NCI-H2107 treated with DMSO at 0.1 percent for 48 hours (cell line): ENCODE data around the gene SORCS2.

Source experiments
- DNase-seq: peaks from one replicate; lab custom pipeline; 2025; ENCODE audit not compliant: unreplicated experiment; lab: John Stamatoyannopoulos, UW

Gene SORCS2

DNA sequence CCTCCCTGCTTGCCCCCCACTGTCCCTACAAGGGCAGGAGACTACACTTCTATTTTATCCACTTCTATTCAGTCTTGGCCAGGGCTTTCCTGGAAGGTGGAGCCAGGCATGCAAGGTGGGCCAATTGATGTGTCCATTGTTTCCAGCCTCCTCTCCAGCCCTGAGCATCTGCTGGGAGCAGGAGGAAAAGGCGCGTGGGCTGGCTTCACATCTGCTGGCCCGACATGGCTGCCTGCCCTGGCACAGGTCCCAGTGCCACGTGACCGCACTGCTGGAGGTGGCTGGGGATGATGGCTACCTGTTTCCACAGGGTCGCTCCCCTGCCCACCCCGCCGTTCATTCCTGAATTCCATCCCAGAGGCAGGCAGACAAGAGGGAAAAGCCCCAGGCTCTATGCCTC, 499.6 kb downstream of the SORCS2 start:
- no peak for DNase-seq

GRCh38 chr4:7692451-7693236, 500.3 kb downstream of the SORCS2 start:
- DNase-seq: no peak

GRCh38 chr4:7693237-7693608, 500.9 kb downstream of the SORCS2 start:
- no peak for DNase-seq

GRCh38 chr4:7693711-7694110, 501.4 kb downstream of the SORCS2 start:
- no peak for DNase-seq

DNA sequence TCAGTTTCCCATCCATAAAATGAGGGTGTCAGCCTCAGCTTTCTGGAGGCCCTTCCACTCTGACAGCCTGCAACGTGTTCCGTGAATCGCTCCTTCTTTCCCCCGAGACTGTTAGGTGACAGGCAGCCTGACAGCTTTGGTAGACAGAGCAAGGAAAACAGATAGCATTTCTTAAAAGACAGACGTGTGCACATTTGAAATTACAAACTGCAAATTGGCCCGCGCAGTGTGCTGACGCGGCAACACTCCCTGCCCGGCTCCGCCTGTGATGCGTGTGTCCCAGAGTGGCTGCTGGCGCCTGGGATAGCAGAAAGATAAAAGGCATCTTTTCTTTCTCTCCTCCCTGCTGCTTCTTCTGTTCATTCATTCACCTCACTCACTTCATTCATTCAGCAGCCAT, 502.0 kb downstream of the SORCS2 start:
- DNase-seq: no peak

DNA sequence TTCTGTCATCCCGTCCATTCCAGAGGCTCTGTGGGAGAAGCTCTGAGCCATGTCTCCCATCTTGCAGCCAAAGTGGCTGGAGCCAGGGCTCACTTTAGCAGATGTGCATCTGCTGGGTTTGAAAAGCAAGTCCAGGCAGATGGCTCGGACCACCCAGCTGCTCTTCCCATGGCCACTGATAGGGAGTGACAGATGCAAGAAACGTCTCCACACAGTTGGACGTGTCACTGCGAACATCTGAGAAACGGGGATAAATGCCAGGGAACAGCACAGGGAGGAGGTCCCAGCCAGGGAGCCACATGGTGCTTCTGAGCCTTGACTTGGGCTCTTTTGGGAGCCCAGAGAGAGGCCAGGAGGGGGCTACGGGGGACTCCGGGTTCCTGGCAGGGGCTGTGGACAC, 505.0 kb downstream of the SORCS2 start:
- DNase-seq: no peak

DNA sequence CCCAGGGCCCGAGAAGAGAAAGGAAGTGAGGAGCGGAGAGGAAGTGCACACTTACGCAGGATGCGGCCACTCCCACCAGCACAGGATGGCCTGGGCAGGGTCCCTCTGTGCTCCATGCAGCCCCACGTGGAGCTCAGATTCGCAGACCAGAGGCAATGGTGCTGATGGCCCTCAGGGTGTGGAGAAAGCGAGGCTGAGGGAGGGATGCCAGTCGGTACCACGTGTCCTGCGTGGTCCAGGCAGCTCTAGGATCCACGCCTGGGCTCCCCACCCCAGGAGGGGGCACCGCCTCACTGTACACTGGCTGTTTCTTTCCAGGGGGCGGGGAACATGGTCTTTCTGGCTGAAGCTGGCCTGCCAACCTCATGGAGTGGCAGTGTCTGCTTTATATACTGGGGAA, 505.5 kb downstream of the SORCS2 start:
- no peak for DNase-seq

DNA sequence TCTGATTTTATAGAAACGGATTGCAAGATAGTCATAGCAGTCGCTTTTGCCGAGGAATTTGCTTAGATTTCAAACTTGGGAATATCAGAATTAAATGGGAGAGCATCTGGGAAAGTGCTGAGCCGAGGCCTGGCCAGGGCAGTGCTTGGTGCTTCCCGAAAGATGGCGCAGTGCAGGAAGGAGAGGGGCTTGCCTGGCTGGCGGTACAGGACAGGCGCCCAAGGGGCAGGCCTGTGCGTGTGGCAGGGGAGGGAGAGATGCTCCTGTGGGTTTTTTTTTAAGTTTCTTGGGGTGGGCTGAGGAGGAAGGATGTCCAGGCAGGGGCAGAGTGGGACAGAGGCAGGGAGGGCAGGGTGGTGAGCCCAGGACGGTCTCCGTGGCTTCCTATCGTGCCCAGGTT, 506.2 kb downstream of the SORCS2 start:
- no peak for DNase-seq

DNA sequence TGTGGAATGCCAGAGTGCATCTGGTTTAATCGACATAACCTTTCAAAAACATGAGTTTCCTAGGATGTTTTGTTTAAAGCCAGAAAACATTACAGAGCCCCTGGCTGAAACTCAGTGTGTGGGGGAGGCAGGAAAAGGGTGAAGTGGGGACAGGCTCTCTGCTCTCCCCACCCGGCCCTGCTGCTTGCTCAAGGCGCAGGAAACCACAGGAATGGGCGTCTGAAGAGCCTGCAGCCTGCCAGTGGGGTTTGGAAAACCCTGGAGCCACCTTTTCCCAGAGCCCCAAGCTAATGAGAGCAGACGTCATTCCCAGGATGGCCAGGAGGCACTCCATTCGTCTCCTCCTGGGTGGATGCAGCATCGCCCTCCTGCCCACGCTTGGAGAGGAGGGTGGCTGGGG, 506.7 kb downstream of the SORCS2 start:
- no peak for DNase-seq

- DNase-seq: no peak
Observed at GRCh38 chr4:7699825-7700224, 507.5 kb downstream of the SORCS2 start.

GRCh38 chr4:7700665-7701064, 508.3 kb downstream of the SORCS2 start:
- DNase-seq: no peak

DNA sequence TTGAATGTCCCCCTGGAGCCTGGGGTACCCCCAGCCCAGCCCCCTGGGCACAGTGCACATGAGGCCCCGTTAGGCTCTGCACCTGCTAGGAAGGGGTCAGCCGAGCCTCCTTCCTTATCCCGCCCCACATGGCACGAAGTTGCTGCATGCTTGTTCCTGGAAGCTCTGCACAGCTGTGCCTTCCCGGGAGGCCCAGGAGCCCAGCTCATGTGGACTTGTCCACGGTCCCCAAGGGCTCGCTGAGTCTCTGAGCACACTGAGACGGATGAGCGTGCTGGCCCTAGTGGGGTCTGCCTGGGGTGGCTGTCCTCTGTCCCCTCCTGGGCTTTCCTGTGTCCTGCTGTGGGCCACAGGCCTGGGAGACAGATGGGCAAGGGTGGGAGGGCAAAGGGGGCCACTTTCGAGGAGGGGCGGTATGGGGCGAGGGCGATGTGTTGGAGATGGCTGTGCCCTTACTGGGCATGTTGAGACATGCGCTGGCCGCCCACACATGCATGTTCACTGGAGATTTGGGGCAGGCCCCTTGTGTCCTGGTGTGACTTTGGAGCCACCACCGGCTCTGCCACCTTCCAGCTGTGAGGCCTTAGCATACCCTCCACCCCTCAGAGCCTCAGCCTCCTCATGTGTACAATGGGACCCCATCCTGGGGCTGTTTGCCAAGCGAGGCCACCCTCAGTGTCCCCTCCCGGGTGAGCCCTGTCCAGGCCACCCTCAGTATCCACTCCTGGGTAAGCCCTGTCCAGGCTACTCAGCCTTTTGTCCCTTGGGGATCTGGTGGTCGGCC, 509.7 kb downstream of the SORCS2 start:
- no peak for DNase-seq

DNA sequence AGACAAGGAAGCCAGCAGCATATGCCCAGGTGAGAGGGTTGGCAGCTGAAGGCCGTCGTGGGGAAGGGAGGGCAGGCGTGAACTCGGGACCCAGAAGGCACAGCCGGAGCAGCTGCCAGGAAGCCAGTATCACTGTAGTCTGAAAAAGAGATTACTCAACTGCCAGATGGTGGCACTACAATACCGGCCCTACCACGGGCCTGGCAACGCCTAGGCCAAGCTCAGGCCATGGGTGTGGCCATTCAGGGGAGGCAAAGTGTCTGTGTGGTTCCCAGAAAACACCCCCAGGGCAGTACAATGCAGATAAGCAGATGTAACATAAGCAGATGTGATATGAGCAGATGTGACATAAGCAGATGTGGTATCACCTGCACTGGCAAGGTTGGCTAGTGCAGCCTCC, 511.4 kb downstream of the SORCS2 start:
- DNase-seq: no peak

GRCh38 chr4:7704091-7704490, 511.8 kb downstream of the SORCS2 start:
- DNase-seq: no peak

- no peak for DNase-seq
Observed at GRCh38 chr4:7704625-7705024, 512.3 kb downstream of the SORCS2 start.

- DNase-seq: no peak
Observed at GRCh38 chr4:7705062-7705461, 512.7 kb downstream of the SORCS2 start.

- DNase-seq: no peak
Observed at GRCh38 chr4:7705593-7705992, 513.3 kb downstream of the SORCS2 start.

GRCh38 chr4:7708238-7708637, 515.9 kb downstream of the SORCS2 start:
- DNase-seq: no peak

GRCh38 chr4:7708981-7709380, 516.6 kb downstream of the SORCS2 start:
- DNase-seq: no peak

- DNase-seq: no peak
Observed at GRCh38 chr4:7709431-7709830, 517.1 kb downstream of the SORCS2 start.

DNA sequence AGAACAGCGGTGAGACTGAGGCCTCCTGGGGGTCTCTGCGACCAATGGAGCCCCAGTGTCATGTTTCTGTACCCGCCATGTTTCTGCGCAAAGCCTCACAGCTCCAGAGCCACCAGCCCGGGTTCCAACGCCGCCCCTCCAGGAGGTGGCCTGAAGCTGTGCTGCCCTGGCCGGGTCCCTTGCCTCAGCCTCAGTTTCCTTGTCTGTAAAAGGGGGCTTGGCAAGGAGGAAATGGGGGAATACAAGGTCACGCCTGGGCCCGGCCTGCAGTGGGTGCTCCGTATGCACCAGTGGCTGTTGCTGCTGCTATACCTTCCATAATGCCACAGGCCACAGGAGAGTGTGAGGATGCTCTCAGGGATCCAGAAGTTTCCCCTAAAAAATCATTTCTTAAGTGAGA, 517.8 kb downstream of the SORCS2 start:
- DNase-seq: no peak

DNA sequence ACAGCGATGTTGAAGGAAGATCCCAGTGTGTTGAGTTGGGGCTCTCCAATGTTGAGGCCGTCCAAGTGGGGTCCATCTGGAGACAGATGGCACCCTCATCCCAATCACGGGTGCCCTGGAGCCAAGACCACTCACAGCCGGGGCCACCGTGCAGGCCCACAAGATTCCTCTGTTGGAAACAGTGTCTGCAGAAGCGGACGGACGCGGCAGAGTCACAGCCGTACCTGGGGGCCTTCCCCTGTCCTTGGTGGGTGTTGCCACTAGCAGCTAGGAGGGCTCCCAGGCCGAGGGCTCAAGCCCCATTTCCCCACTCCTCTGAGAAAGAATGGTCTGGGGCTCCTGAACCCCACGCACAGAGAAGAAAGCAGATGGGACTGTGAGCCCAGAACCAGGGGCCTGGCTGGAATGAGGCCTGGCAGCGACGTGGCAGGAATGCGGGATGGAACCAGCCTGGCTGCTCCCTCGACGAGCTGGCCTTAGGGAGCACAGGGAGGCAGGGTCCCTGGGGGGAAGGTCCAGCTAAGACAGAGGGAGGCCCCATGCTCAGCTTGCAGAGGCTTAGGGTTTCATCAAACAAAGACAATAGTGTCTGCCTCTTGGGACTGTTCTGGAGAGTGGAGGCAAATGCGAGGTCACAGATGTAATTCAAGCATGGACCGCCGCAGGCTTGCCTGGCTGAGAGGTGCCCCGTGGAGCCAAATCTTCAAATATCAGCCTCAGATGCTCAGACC, 518.4 kb downstream of the SORCS2 start:
- peak; percentile 18 for DNase-seq
